Endothelial cell of umbilical vein (primary cell): ENCODE results near the gene ACTL10. TPM values are rescaled to one million over a fixed set of nuclear protein-coding genes. Genes with fewer than 3 reads are reported as not detected.
A peak's percentile ranks its signal among the peaks of the same experiment; 100 is the strongest.

Experiments used
- BruUV-seq: library from RNA; stranded (reverse); fragments of 400-500 nt; replicated peaks from 2 replicates; lab custom pipeline; 2021; lab: Mats Ljungman, UMichigan
- CTCF ChIA-PET: fragments of 300-600, 350-600 bp; sonication (Branson Sonifier 250); formaldehyde crosslinking; loops from one replicate; lab custom pipeline; 2021; ENCODE audit warnings: antibody characterized with exemption, inconsistent platforms; lab: Charles Lee
- POLR2A ChIA-PET: fragments of 300-600, 350-600 bp; sonication (Branson Sonifier 250); formaldehyde crosslinking; loops from one replicate; lab custom pipeline; 2021; ENCODE audit warnings: antibody characterized with exemption, inconsistent platforms; lab: Charles Lee
- DNase-seq: peaks from one replicate; pipeline ENCODE4 v3.0.0-alpha.2; 2011; ENCODE audit warnings: low read depth, low spot score
- FAIRE-seq: peaks from 2 replicates; lab custom pipeline; 2011; peaks lifted over from hg19 to GRCh38; lab: Jason Lieb, UNC
- H2AFZ ChIP-seq: 2 replicates; pipeline ENCODE4 v1.6.0; 2012; ENCODE audit warnings: low read depth, low read length, control low read depth, inconsistent platforms
- H3K27ac ChIP-seq: 2 replicates; pipeline ENCODE4 v1.5.1; 2011; ENCODE audit warnings: low read depth, mild to moderate bottlenecking, control low read depth, low read length, moderate library complexity; ENCODE audit not compliant: insufficient read depth
- H3K27me3 ChIP-seq, 2 experiments: 2 replicates each; pipeline versions ENCODE4 v1.6.0 to v1.6.1; 2011; ENCODE audit warnings: low read length in 2 of 2, mixed read lengths in 1 of 2; ENCODE audit not compliant: control insufficient read depth in 2 of 2, insufficient read depth in 2 of 2
- H3K36me3 ChIP-seq, 2 experiments: 2 replicates in 1 of 2; 3 replicates in 1 of 2; pipeline ENCODE4 v1.5.1; 2011; ENCODE audit warnings: low read length in 2 of 2, mild to moderate bottlenecking in 1 of 2, moderate library complexity in 1 of 2; ENCODE audit not compliant: control insufficient read depth in 2 of 2, insufficient read depth in 2 of 2; ENCODE audit errors: extremely low read depth in 1 of 2
- H3K4me1 ChIP-seq: 3 replicates; pipeline ENCODE4 v1.5.1; 2011; ENCODE audit warnings: mild to moderate bottlenecking, low read length; ENCODE audit not compliant: control insufficient read depth, insufficient read depth; ENCODE audit errors: extremely low read depth
- H3K4me2 ChIP-seq: 2 replicates; pipeline ENCODE4 v1.6.1; 2011; ENCODE audit warnings: low read length, control low read depth, mixed read lengths; ENCODE audit not compliant: insufficient read depth
- H3K4me3 ChIP-seq, 3 experiments: fragments of 200-600 bp in 1 of 3; sonication (generic), shearing (Covaris generic) in 1 of 3; replicated peaks in 1 of 3; 2 replicates each; pipeline ENCODE4 v1.5.1; 2011 to 2016; ENCODE audit warnings: control low read depth in 3 of 3, low read length in 3 of 3, mild to moderate bottlenecking in 2 of 3, inconsistent platforms in 1 of 3, low read depth in 1 of 3, moderate library complexity in 1 of 3; ENCODE audit not compliant: insufficient read depth in 1 of 3
- H3K79me2 ChIP-seq: 2 replicates; pipeline ENCODE4 v1.6.0; 2012; ENCODE audit warnings: low read length, inconsistent platforms; ENCODE audit not compliant: control insufficient read depth, insufficient read depth
- H3K9ac ChIP-seq: replicated peaks from 2 replicates; pipeline ENCODE3; 2011; ENCODE audit warnings: low read length, control low read depth; ENCODE audit not compliant: insufficient read depth; ENCODE audit errors: extremely low read depth
- H3K9me1 ChIP-seq: replicated peaks from 3 replicates; pipeline ENCODE4 v1.6.0; 2011; ENCODE audit warnings: mild to moderate bottlenecking, low read length; ENCODE audit not compliant: control insufficient read depth, insufficient read depth; ENCODE audit errors: extremely low read depth
- H3K9me3 ChIP-seq: replicated peaks from 2 replicates; pipeline ENCODE4 v1.5.1; 2012; ENCODE audit warnings: low read length, inconsistent platforms; ENCODE audit not compliant: control insufficient read depth, insufficient read depth
- H4K20me1 ChIP-seq: replicated peaks from 2 replicates; pipeline ENCODE3; 2011; ENCODE audit warnings: mild to moderate bottlenecking, low read length; ENCODE audit not compliant: control insufficient read depth, insufficient read depth; ENCODE audit errors: extremely low read depth
- CTCF ChIP-seq, 2 donors: IDR thresholded peaks; 1 replicate in 1 of 2; 2 replicates in 1 of 2; pipeline ENCODE4 v1.5.1; 2011; ENCODE audit warnings: low read length in 2 of 2, mild to moderate bottlenecking in 2 of 2, moderate library complexity in 2 of 2, control low read depth in 1 of 2, inconsistent platforms in 1 of 2, low read depth in 1 of 2; ENCODE audit not compliant: insufficient read depth in 1 of 2; ENCODE audit errors: extremely low read depth in 1 of 2
- GATA2 ChIP-seq: IDR thresholded peaks from 2 replicates; pipeline ENCODE4 v1.7.0; 2011; ENCODE audit warnings: low read depth, mild to moderate bottlenecking, moderate library complexity, mixed read lengths, low read length; ENCODE audit not compliant: insufficient read length, insufficient read depth
- MAX ChIP-seq: IDR thresholded peaks from 2 replicates; pipeline ENCODE4 v1.6.1; 2011; ENCODE audit not compliant: insufficient read depth, insufficient read length
- MYC ChIP-seq: IDR thresholded peaks from one replicate; pipeline ENCODE4 v1.6.1; 2011; ENCODE audit warnings: mild to moderate bottlenecking, low read depth, low read length
- POLR2A ChIP-seq: IDR thresholded peaks from 2 replicates; pipeline ENCODE4 v1.6.1; 2012; ENCODE audit warnings: low read depth, mild to moderate bottlenecking, control low read depth, low read length
- POLR2AphosphoS5 ChIP-seq: IDR thresholded peaks from 2 replicates; pipeline ENCODE4 v1.6.1; 2012; ENCODE audit warnings: low read depth, mild to moderate bottlenecking, control low read depth, low read length, moderate library complexity; ENCODE audit not compliant: insufficient read depth
- dilution Hi-C: fragments of 300-500 bp; cut with MboI; formaldehyde crosslinking; loops from one replicate; pipeline ENCODE4 v1.15.0; 2019; ENCODE audit warnings: low sequenced_read_pairs; ENCODE audit not compliant: extremely low pct_ligation_motif_present
- intact Hi-C: fragments of 100-400 bp; cut with micrococcal nuclease; formaldehyde crosslinking; loops from one replicate; pipeline ENCODE4 v1.10.0; 2022
- polyA plus RNA-seq, 4 experiments: library from polyadenylated mRNA; depleted of rRNA in 3 of 4; stranded (reverse) in 3 of 4; unstranded in 1 of 4; fragments of >200 nt; gene quantifications; 2 replicates each; pipeline versions ENCODE4 v1.2.1 to v1.2.3, GENCODE V29; 2011 to 2012; ENCODE audit warnings: missing spikeins in 1 of 4
- total RNA-seq: library from RNA; stranded (reverse); gene quantifications from 2 replicates; pipeline ENCODE4 v1.2.3, GENCODE V29; 2021

Gene ACTL10
- total and polyA plus RNA-seq, 2 donors (not counting 3 experiments of a cell fraction or from before 2014, with no cell fraction given) = 0.92 to 1.4 TPM

GRCh38 chr20:33663161-33664084 is 3.3 kb upstream of the ACTL10 start:
- Histone ChIP-seq H3K36me3 (no peaks in the 10 kb centered on the region), H3K4me3 (peak overlapping the region; percentile 56 to 75 (median 59)), H3K9me1 (no peaks in the 10 kb centered on the region), H3K27ac (peak overlapping the region; percentile 56), H3K79me2 (no peaks in the 10 kb centered on the region), H3K4me1 (peaks cover 23% of the 10 kb centered on the region), H3K4me2 (peak overlapping the region; percentile 86), H4K20me1 (no peaks in the 10 kb centered on the region), H3K27me3 (no peaks in the 10 kb centered on the region), H3K9ac (peak overlapping the region; percentile 59), H3K9me3 (no peaks in the 10 kb centered on the region), H2AFZ (peak overlapping the region; percentile 84)
- ChIA-PET CTCF (interaction anchor here (0.6 to 3.0 kb wide), 8 partner anchors 10 to 401 kb away, joined by 3 to 23 read pairs (median 5); partner anchors contain the start of gene SNTA1), POLR2A (no interaction called here)
- TF ChIP-seq POLR2A (peak; percentile 79), MYC (no peak), POLR2AphosphoS5 (peak; percentile 95), GATA2 (no peak)
- BruUV-seq = TSS peak; percentile 40
- dilution Hi-C loops = no loop called here
- peak; percentile 43 for DNase-seq
- FAIRE-seq = peak; percentile 70
- intact Hi-C loops = loop anchor here (10.0 kb wide), 1 partner anchor 331 kb away; the partner anchor contains the start of gene RALY

GRCh38 chr20:33664085-33664761 is 2.5 kb upstream of the ACTL10 start:
- Histone ChIP-seq H4K20me1 (no peaks in the 10 kb centered on the region), H3K4me3 (peak overlapping the region in 2 of 3 experiments; percentile 56 to 59), H3K79me2 (no peaks in the 10 kb centered on the region), H3K9ac (peak overlapping the region; percentile 53), H3K27ac (peak overlapping the region; percentile 56), H3K27me3 (no peaks in the 10 kb centered on the region), H3K4me2 (peak overlapping the region; percentile 86), H3K9me3 (no peaks in the 10 kb centered on the region), H3K9me1 (no peaks in the 10 kb centered on the region), H3K4me1 (peaks cover 23% of the 10 kb centered on the region), H2AFZ (peak overlapping the region; percentile 84), H3K36me3 (peaks cover 0 to 2% of the 10 kb centered on the region in 2 experiments)
- intact Hi-C loops (loop anchor here (10.0 kb wide), 1 partner anchor 331 kb away; the partner anchor contains the start of gene RALY), dilution Hi-C loops (no loop called here)
- POLR2A ChIA-PET = interaction anchor here (0.6 kb wide), 1 partner anchor 180 kb away, joined by 8 read pairs; no protein-coding TSS in a partner anchor
- FAIRE-seq (no peak), DNase-seq (no peak)
- no peak for TF ChIP-seq GATA2
- no peak for TF ChIP-seq POLR2A
- TF ChIP-seq POLR2AphosphoS5 = no peak
- no peak for TF ChIP-seq CTCF (IDR thresholded peaks at IDR 0.05; ENCODE audit: extremely low read depth in 1 of 2, insufficient read depth in 1 of 2, low read depth in 1 of 2, low read length in 2 of 2)
- no peak for TF ChIP-seq MAX
- TF ChIP-seq MYC = no peak
- CTCF ChIA-PET = interaction anchor here (0.9 to 3.0 kb wide), 6 partner anchors 10 to 401 kb away, joined by 3 to 23 read pairs (median 5); partner anchors contain the start of gene SNTA1
- no TSS peak for BruUV-seq
